Omental fat pad (tissue), 4 donors: ENCODE data around the gene CDC14B. TPM values are rescaled to one million over a fixed set of nuclear protein-coding genes. Genes with fewer than 3 reads are reported as not detected.
A peak's percentile ranks its signal among the peaks of the same experiment; 100 is the strongest.
"Not testable (repeated sequence)": the region's sequence is repeated elsewhere in the genome, so short reads cannot be mapped to it uniquely, and the experiment has no call there.

Experiments used
- ATAC-seq: fragments of 150-250 bp; one replicate; pipeline ENCODE4 v1.9.1; 2016; ENCODE audit warnings: mild to moderate bottlenecking, moderate library complexity; ENCODE audit not compliant: low FRiP score
- DNase-seq: peaks from one replicate; pipeline ENCODE4 v3.0.0-alpha.2; 2019; ENCODE audit warnings: low spot score
- total RNA-seq, 4 donors: library from RNA; depleted of rRNA; stranded (reverse); fragments of >200 nt; gene quantifications; one replicate each; pipeline ENCODE4 v1.1.0, GENCODE V29; 2016
- TF ChIP-seq, protein P1 (sequence below), 3 donors: fragments of 450-650 bp; IDR thresholded peaks; one replicate each; pipeline ENCODE4 v1.5.1; 2016 to 2017; ENCODE audit warnings: antibody characterized with exemption in 3 of 3, mild to moderate bottlenecking in 3 of 3, moderate library complexity in 2 of 3

The CDC14B gene
- total RNA-seq, 4 donors from 2014 or later, result 14.4 to 40.5 (median 21.5) TPM

DNA sequence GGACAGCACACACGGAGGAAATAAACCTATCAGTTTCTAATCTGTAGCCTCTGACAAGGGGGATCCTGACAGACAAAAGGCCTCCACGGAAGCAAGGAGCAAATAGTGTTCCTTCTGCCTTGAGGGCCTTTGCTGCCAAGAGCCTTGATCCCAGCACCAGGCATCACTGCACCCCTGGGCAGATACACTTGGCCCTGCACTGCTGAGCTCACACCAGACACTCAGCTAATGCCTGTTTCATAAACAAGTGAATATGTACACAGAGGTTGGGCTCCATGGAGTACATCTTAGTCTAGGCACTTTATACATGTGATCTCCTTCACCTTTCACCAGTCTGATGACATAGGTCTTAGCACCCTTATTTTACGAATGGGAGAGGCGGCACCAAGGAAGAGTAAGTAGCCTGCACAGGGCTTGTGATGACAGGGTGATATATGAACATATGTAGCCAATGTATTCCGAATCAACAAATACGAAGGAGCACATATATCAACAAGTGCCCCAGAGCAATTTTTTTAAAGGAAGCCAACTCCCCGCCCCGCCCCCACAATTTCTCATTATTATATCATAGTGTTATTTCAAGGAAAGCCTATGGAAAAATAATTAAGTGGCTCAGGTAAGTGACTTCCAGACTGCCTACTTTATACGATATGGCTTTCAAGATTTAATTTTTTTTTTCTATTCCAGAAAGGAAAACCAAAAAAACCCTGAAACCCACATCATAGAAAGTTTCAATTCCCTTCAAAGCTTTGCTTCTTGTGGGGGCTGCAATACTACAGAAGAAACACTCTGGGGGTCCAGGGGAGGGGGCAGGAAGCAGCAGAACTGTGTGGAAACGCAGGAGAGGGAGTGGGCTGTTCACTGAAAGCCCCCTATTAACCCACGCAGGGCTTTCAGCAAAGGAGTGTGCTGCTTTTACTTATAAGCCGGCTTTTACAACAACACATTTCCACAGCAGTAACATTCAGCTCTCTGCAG is 32.0 kb downstream of the CDC14B start:
- TF ChIP-seq, protein P1, sequence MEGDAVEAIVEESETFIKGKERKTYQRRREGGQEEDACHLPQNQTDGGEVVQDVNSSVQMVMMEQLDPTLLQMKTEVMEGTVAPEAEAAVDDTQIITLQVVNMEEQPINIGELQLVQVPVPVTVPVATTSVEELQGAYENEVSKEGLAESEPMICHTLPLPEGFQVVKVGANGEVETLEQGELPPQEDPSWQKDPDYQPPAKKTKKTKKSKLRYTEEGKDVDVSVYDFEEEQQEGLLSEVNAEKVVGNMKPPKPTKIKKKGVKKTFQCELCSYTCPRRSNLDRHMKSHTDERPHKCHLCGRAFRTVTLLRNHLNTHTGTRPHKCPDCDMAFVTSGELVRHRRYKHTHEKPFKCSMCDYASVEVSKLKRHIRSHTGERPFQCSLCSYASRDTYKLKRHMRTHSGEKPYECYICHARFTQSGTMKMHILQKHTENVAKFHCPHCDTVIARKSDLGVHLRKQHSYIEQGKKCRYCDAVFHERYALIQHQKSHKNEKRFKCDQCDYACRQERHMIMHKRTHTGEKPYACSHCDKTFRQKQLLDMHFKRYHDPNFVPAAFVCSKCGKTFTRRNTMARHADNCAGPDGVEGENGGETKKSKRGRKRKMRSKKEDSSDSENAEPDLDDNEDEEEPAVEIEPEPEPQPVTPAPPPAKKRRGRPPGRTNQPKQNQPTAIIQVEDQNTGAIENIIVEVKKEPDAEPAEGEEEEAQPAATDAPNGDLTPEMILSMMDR (IDR thresholded peaks at IDR 0.05), result no peak
- DNase-seq, result no peak
- no peak for ATAC-seq

DNA sequence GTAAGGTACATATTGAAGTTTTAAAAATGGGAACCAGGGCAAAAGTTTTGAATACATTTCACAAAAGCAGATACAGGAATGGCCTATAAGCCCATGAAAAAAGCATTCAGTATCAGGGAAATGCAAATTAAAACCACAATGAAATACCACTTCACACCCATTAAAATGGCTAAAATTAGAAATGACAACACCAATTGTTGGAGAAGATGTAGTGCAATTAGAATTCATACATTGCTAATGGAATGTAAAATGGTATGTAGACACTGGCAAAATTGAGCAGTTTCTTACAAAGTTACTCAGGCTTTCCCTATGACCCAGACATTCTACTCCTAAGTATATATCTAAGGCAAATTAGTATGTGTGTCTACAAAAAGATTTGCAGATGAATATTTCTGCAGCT is 34.2 kb downstream of the CDC14B start:
- TF ChIP-seq, protein P1 (IDR thresholded peaks at IDR 0.05), result no peak
- ATAC-seq (no peak), DNase-seq (no peak)

GRCh38 chr9:96582199-96582598 is 37.4 kb downstream of the CDC14B start:
- ATAC-seq, DNase-seq: not testable (repeated sequence)

DNA sequence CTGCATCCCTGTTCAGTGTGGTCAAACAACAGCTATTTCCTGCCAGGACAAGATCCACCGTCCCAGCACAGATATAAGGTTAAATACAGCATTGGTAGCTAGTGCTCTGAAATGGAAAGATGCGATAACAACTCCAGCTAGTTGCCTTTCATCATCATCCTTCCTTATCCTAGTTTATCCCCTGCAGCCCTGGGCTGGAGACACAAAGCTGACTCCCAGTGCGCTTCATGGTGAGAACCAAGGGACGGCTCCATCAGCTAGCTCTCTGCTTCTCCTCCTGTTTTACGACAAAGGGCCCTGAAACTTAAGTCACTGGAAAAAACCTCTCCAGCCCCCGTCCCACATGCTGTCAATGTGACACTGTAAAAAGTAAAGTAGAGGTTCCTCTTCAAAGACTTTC is 37.9 kb downstream of the CDC14B start:
- ATAC-seq, result no peak
- no peak for DNase-seq
- TF ChIP-seq, protein P1 (IDR thresholded peaks at IDR 0.05), result no peak

DNA sequence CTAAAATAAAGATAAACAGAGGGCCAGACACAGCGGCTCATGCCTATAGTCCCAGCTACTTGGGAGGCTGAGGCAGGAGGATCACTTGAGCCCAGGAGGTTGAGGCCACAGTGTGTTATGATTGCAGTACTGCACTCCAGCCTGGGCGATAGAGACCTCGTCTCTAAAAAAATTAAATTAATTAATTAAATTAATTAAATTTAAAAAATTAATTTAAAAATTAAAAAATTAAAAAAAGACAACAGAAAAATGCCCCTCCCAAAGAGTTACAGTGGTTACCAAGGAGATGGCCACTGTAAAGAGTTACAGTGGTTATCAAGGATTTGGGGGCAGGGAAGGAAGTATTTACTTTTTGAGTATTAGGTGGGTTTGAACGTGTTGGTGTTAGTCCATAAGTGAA is 38.3 kb downstream of the CDC14B start:
- TF ChIP-seq, protein P1 (IDR thresholded peaks at IDR 0.05), result no peak
- no peak for DNase-seq
- ATAC-seq, result no peak

GRCh38 chr9:96574931-96575351 is 44.7 kb downstream of the CDC14B start:
- DNase-seq (no peak), ATAC-seq (peak; percentile 54)

GRCh38 chr9:96574455-96574854 is 45.2 kb downstream of the CDC14B start:
- TF ChIP-seq, protein P1 (IDR thresholded peaks at IDR 0.05), result no peak
- ATAC-seq, result no peak
- DNase-seq, result no peak

More at GRCh38 chr9:96574931-96575351, 44.7 kb downstream of the CDC14B start:
- TF ChIP-seq, protein P1 (IDR thresholded peaks at IDR 0.05), result no peak
